Germinal center (tissue), 1 donor: ENCODE results near the gene DNAH1.
"Not testable (repeated sequence)": the region's sequence is repeated elsewhere in the genome, so short reads cannot be mapped to it uniquely, and the experiment has no call there.

Experiments
- DNase-seq: peaks from one replicate; pipeline ENCODE4 v3.0.0; 2012; ENCODE audit warnings: mixed read lengths, low spot score

DNAH1 gene

GRCh38 chr3:52315977-52316764, at the start of gene DNAH1:
Gene DNAH1, plus strand, starts transcription at chr3:52316319. Its CDS starts 6,124 bp downstream, at chr3:52322443.
- DNase-seq: no peak

- DNase-seq: no peak
Measured at GRCh38 chr3:52268036-52268435, 48.1 kb upstream of the DNAH1 start.

- DNase-seq: no peak
Measured at GRCh38 chr3:52269776-52270175, 46.3 kb upstream of the DNAH1 start.

- DNase-seq: no peak
Measured at GRCh38 chr3:52270252-52270754, 45.8 kb upstream of the DNAH1 start.

- not testable (repeated sequence) for DNase-seq
Measured at GRCh38 chr3:52272172-52272571, 43.9 kb upstream of the DNAH1 start.

- no peak for DNase-seq
Measured at GRCh38 chr3:52272831-52273230, 43.3 kb upstream of the DNAH1 start.

GRCh38 chr3:52274781-52275180, 41.3 kb upstream of the DNAH1 start:
- not testable (repeated sequence) for DNase-seq

- peak; percentile 55 for DNase-seq
Measured at GRCh38 chr3:52277071-52277964, 38.8 kb upstream of the DNAH1 start.

GRCh38 chr3:52277972-52278509, 38.1 kb upstream of the DNAH1 start:
- peak; percentile 67 for DNase-seq

GRCh38 chr3:52278510-52279069, 37.5 kb upstream of the DNAH1 start, which contains the start of gene WDR82:
Gene WDR82, minus strand, starts transcription at chr3:52278649. Its CDS starts 288 bp downstream, at chr3:52278361.
- DNase-seq: peak; percentile 95

- DNase-seq: no peak
Measured at GRCh38 chr3:52279596-52279995, 36.5 kb upstream of the DNAH1 start.

GRCh38 chr3:52280050-52280461, 36.1 kb upstream of the DNAH1 start:
- DNase-seq: no peak

- DNase-seq: no peak
Measured at GRCh38 chr3:52281981-52282801, 33.9 kb upstream of the DNAH1 start.

GRCh38 chr3:52283306-52283705, 32.8 kb upstream of the DNAH1 start:
- no peak for DNase-seq

- not testable (repeated sequence) for DNase-seq
Measured at GRCh38 chr3:52284051-52284450, 32.1 kb upstream of the DNAH1 start.

- no peak for DNase-seq
Measured at GRCh38 chr3:52286777-52287110, 29.4 kb upstream of the DNAH1 start.

- no peak for DNase-seq
Measured at GRCh38 chr3:52288674-52289073, 27.4 kb upstream of the DNAH1 start.

GRCh38 chr3:52289338-52289746, 26.8 kb upstream of the DNAH1 start:
- no peak for DNase-seq

- DNase-seq: no peak
Measured at GRCh38 chr3:52289747-52290595, 26.1 kb upstream of the DNAH1 start.
